HepG2 (cell line): Measurements from ENCODE around the gene LRP1B.

ENCODE experiments used
- AHR ChIP-seq: IDR thresholded peaks from 2 replicates; pipeline ENCODE4 v1.6.1; 2018; ENCODE audit warnings: missing genetic modification reagents, missing compliant biosample characterization
- BORCS8-MEF2B ChIP-seq: sonication (generic); formaldehyde crosslinking; IDR thresholded peaks from 2 replicates; pipeline ENCODE4 v1.8.0; 2022; ENCODE audit warnings: mild to moderate bottlenecking, missing genetic modification reagents
- HNRNPUL1 ChIP-seq: fragments of 200-400 bp; formaldehyde crosslinking; IDR thresholded peaks from 2 replicates; pipeline ENCODE4 v1.6.1; 2017; ENCODE audit warnings: low read depth, mild to moderate bottlenecking, low read length, moderate library complexity
- POLR2A ChIP-seq, 2 experiments: IDR thresholded peaks; 2 replicates each; pipeline ENCODE4 v1.6.1; 2011; ENCODE audit warnings: low read depth in 2 of 2, low read length in 2 of 2, mild to moderate bottlenecking in 1 of 2, moderate library complexity in 1 of 2; ENCODE audit not compliant: insufficient read depth in 1 of 2
- RBAK ChIP-seq: sonication (generic); formaldehyde crosslinking; IDR thresholded peaks from 2 replicates; pipeline ENCODE4 v1.5.1; 2020; ENCODE audit warnings: mild to moderate bottlenecking, missing genetic modification reagents
- TF ChIP-seq, protein P1 (sequence below): sonication (generic); formaldehyde crosslinking; IDR thresholded peaks from 2 replicates; pipeline ENCODE4 v1.8.0; 2022; ENCODE audit warnings: missing genetic modification reagents, mild to moderate bottlenecking, borderline replicate concordance
- TF ChIP-seq, protein P2 (sequence below), 2 experiments: fragments of 450-650 bp in 1 of 2; sonication (generic) in 1 of 2; formaldehyde crosslinking in 1 of 2; IDR thresholded peaks; 2 replicates each; pipeline versions ENCODE4 v1.6.1 to v1.8.0; 2016 to 2022; ENCODE audit warnings: antibody characterized with exemption in 1 of 2, mild to moderate bottlenecking in 1 of 2, missing genetic modification reagents in 1 of 2

DNA sequence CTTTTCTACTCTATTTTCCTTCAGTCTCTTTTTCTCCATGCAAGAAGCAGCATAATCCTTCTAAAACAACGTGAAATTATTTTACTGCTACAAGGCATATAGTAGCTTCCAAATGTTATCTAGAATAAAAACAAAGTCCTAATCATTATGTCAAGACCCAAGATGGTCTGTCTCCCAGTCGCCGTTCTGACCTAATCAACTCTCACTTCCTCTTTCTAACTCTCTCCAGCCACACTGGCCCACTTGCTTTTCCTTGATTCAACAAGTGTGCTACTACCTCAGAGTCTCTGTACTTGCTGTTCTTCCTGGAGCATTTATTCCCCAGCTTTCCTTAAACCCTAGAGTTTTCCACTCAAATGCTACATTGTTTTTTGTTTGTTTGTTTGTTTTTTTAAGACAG lies 1491.2 kb downstream of the LRP1B start:
- TF ChIP-seq POLR2A (IDR thresholded peaks at IDR 0.05; ENCODE audit: insufficient read depth in 1 of 2, low read depth in 2 of 2, low read length in 2 of 2) (no peak), RBAK (CRISPR knock-in tag) (no peak), HNRNPUL1 (no peak), AHR (no peak), BORCS8-MEF2B (CRISPR knock-in tag) (no peak)
- TF ChIP-seq, protein P1, sequence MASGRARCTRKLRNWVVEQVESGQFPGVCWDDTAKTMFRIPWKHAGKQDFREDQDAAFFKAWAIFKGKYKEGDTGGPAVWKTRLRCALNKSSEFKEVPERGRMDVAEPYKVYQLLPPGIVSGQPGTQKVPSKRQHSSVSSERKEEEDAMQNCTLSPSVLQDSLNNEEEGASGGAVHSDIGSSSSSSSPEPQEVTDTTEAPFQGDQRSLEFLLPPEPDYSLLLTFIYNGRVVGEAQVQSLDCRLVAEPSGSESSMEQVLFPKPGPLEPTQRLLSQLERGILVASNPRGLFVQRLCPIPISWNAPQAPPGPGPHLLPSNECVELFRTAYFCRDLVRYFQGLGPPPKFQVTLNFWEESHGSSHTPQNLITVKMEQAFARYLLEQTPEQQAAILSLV (CRISPR knock-in tag), result no peak
- TF ChIP-seq, protein P2, sequence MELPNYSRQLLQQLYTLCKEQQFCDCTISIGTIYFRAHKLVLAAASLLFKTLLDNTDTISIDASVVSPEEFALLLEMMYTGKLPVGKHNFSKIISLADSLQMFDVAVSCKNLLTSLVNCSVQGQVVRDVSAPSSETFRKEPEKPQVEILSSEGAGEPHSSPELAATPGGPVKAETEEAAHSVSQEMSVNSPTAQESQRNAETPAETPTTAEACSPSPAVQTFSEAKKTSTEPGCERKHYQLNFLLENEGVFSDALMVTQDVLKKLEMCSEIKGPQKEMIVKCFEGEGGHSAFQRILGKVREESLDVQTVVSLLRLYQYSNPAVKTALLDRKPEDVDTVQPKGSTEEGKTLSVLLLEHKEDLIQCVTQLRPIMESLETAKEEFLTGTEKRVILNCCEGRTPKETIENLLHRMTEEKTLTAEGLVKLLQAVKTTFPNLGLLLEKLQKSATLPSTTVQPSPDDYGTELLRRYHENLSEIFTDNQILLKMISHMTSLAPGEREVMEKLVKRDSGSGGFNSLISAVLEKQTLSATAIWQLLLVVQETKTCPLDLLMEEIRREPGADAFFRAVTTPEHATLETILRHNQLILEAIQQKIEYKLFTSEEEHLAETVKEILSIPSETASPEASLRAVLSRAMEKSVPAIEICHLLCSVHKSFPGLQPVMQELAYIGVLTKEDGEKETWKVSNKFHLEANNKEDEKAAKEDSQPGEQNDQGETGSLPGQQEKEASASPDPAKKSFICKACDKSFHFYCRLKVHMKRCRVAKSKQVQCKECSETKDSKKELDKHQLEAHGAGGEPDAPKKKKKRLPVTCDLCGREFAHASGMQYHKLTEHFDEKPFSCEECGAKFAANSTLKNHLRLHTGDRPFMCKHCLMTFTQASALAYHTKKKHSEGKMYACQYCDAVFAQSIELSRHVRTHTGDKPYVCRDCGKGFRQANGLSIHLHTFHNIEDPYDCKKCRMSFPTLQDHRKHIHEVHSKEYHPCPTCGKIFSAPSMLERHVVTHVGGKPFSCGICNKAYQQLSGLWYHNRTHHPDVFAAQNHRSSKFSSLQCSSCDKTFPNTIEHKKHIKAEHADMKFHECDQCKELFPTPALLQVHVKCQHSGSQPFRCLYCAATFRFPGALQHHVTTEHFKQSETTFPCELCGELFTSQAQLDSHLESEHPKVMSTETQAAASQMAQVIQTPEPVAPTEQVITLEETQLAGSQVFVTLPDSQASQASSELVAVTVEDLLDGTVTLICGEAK (IDR thresholded peaks at IDR 0.05), result no peak
- TF ChIP-seq, protein P2 (CRISPR knock-in tag; IDR thresholded peaks at IDR 0.05), result no peak
